ENCODE measurements around the gene LMO7. TPM values are rescaled to one million over a fixed set of nuclear protein-coding genes. Genes with fewer than 3 reads are reported as not detected.

The LMO7 gene
- total RNA-seq, 1 donor from 2014 or later, result 39.2 TPM

GRCh38 chr13:75838366-75839005, 202.4 kb downstream of the LMO7 start:
- DNase-seq (ENCODE audit: low read depth in 2 of 2), result no peak

DNA sequence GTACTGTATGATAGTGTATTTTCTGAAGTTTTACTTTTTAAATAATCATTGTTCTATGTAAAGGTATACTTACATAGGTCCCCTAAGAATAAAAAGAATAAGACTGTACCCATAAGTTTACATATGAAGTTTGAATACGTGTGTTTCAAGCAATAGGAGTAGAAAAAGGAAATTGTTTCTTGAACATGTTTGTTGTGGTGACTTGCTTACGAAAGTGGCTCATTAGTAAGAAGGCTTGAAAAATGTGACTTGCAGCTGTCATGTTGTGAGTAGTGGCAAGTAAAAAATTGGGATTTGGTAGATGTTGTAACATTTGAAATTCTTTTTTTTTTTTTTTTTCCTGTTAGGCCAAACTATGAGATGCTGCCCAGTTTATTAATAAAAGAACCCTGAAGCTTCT, 203.3 kb downstream of the LMO7 start:
- no peak for DNase-seq (ENCODE audit: low read depth in 2 of 2)

GRCh38 chr13:75841905-75842304, 205.8 kb downstream of the LMO7 start:
- no peak for DNase-seq (ENCODE audit: low read depth in 2 of 2)

DNA sequence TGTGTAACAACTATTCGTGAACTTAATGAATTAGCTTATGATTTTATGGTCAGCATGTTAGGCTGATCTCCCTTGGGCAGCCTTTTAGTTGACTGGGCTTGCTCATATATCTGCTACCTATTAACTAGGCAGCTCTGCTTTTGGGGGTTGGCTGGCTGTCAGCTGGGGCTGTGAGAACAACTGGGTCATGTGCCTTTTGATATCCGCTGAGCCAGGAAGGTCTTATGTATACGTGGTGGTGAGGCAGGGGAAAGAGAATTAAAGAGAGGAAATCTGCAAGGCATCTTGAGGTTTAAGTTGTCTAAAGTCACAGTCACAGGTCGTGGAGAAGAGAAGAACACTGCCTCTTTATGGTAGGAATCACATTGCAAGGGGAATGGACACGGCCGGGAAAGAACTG, 206.9 kb downstream of the LMO7 start:
- no peak for DNase-seq (ENCODE audit: low read depth in 2 of 2)

GRCh38 chr13:75843991-75844390, 207.9 kb downstream of the LMO7 start:
- no peak for DNase-seq (ENCODE audit: low read depth in 2 of 2)

- no peak for DNase-seq (ENCODE audit: low read depth in 2 of 2)
These were observed 211.5 kb downstream of the LMO7 start for GRCh38 chr13:75847588-75847987.

GRCh38 chr13:75850916-75851315, 214.8 kb downstream of the LMO7 start:
- DNase-seq (ENCODE audit: low read depth in 2 of 2), result no peak

GRCh38 chr13:75855216-75855615, 219.1 kb downstream of the LMO7 start:
- DNase-seq (ENCODE audit: low read depth in 2 of 2), result no peak

DNA sequence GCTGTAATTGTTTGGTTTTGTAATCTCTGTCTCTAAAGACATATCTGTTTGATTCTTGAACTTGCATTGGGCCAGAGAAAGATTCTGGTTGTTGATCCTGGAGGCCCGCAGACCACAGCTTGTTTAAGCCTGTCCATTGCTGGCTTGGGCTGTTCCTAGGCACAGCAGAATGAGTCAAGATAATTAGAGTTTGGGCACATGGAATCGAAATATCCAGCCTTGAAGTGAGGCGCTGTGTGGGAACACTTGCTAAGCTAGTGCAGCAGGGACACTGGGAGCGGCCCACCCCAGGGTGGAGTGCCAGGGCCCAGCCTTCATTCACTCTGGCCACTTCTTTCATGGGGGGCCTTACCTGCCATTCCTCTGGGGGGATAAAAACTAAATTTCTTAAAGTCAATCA, 219.7 kb downstream of the LMO7 start:
- no peak for DNase-seq (ENCODE audit: low read depth in 2 of 2)

- DNase-seq (ENCODE audit: low read depth in 2 of 2), result no peak
These were observed 221.2 kb downstream of the LMO7 start for GRCh38 chr13:75857291-75857690.

GRCh38 chr13:75860935-75861334, 224.8 kb downstream of the LMO7 start:
- DNase-seq (ENCODE audit: low read depth in 2 of 2), result no peak

DNA sequence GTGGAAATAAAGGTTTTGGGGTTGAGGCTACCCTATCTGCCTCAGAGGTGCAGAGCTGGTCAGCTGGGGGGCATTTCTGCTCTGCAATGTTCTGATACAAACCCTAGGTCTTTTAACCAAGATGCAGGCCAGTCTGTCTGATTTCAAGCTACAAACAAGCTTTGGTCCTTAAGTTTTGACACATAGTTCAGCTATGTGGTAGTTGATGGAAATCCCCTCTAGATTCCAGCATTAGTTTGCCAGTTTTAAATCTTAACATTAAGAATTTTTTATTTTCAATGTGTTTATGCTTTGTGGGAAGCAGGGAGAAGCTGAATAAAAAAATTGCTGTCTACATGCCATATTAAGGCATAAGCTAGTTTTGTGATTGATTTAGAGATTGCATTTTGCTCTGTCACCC, 225.7 kb downstream of the LMO7 start:
- no peak for DNase-seq (ENCODE audit: low read depth in 2 of 2)

GRCh38 chr13:75864718-75865117, 228.6 kb downstream of the LMO7 start:
- no peak for DNase-seq (ENCODE audit: low read depth in 2 of 2)

DNA sequence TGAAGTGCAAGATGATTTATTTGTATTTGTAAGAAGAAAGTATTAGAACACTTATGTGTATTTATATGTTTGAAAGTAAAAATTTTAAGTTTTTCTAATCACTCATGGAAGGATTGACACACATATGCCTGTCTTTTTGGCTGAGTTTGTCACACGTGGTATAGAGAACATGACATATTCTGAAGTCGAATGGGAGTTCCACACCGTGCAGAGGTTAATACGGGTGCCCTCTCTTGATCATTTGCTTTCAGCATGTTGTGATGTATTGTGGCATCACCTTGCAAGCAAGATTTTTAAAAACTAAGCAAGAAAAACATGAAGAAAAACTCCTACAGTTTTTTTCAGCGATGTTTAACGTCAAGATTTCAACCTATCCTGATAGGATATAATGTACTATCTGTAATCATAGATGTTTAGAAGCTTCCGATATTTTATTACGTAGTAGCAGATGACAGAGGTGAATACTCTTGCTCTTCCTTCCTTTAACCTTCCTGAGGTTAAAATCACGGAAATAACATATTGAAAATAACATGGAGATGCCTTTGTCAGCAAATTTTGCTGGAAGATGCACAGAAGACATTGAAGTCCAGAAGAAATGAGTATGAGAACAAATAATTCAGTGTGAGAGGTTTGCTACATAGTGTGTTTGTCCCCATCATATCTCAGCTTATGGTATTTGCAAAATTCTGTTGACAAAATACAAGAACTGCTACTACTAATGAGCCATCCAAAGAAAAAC, 231.4 kb downstream of the LMO7 start:
- no peak for DNase-seq (ENCODE audit: low read depth in 2 of 2)

- DNase-seq (ENCODE audit: low read depth in 2 of 2), result no peak
These were observed 233.9 kb downstream of the LMO7 start for GRCh38 chr13:75869981-75870380.

DNA sequence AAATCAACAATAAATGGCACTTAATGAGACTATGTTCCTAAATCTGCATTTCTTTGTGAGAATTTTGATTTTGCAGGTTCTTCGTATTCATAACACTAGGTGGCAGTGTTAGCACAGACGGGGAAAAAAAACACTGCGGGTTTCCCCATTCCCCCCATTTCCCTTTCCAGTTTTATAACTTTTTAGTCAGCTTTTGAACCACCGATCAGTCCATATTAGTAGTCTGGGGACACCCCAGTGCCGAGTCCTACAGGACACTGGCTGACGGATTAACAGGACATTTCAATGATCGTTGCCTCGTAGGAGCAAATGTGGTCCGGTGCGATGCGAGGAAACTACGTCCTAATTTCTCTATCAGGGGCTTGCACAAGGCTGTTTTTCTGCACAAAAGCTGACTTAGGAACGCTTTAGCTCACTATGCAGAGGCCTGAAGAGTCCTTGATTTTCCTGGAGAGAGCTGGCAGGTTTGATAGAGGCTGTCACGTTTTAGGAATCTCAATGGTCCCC, 234.3 kb downstream of the LMO7 start:
- peak in 1 of 2 donors; percentile 29 for DNase-seq (ENCODE audit: low read depth in 2 of 2)

DNA sequence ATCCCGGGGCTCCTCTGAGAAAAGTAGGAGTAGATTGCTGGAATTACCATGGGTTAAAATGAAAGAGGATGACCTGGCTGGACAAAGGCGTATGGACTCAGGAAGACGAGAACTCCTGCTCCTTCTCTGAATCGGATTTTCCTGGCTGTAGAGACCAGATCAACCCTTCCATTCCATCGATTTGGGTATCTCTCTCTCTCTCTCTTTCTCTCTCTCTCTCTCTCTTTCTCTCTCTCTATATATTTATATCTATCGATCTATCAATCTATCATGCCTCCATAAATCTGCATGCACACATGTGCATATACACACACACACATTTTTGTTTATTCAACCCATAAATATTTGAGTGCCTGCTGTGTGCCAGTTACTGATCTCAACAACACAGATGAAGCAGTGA, 234.9 kb downstream of the LMO7 start:
- DNase-seq (ENCODE audit: low read depth in 2 of 2), result no peak

DNA sequence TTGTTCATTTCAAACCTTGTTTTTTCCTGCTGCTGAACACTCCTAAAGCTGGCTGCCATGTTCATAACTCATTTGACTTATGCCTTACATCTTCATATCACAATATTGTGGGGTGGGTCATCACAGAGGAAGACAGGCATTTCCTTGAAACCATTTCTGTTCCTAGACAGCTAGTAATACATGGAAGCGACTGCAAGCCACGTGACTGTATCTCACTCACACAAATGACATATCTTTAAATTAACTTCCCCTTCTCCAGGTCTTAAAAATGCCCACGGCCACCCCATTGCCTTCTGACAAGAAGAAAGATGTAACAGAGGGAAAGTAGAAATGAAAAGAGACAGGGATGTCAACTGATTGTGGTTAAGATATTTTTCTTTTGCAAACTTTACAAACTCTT, 236.8 kb downstream of the LMO7 start:
- no peak for DNase-seq (ENCODE audit: low read depth in 2 of 2)

- no peak for DNase-seq (ENCODE audit: low read depth in 2 of 2)
These were observed 237.4 kb downstream of the LMO7 start for GRCh38 chr13:75873494-75873893.

DNA sequence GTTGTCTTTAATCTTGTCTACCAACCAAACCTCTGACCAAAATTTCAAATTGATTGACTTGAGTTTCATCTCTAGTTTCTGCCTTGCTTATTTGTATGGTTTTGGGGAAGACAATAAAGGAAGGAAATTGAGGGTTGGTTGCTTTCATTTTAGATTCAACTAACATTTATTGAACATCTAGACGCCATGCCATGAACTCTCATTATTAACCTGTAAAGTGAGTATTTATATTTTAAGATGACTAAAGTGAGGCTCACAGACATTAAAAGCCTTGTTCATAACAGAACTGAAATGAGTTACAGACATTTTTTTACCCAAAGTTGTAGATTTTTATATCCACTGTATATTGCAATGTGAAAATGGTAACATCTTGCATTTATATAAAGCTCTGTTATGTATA, 239.3 kb downstream of the LMO7 start:
- no peak for DNase-seq (ENCODE audit: low read depth in 2 of 2)

- DNase-seq (ENCODE audit: low read depth in 2 of 2), result peak; percentile 44 to 70
These were observed 240.3 kb downstream of the LMO7 start for GRCh38 chr13:75876142-75877050.

DNA sequence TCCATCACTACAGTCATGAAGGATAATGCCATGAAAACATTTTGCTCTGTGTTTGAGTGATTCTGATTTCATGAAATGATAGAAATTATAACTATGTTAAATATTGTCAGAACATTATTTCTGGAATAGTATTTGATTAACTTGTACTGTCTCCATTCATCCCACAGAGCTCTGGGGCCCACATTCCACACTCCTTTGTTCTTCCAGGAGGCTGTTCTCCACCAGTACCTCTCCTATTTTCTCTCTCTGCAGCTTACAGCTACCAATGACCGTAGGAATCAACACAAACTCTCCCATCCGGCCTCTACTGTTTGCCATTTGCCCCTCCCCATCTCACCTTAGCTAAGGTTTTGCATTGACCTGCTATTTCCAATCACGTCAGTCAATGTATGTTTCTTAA, 240.9 kb downstream of the LMO7 start:
- DNase-seq (ENCODE audit: low read depth in 2 of 2), result no peak

Data from dermis microvascular lymphatic vessel endothelial cell (primary cell).